ENCODE results near the gene SMPX.

Gene SMPX

DNA sequence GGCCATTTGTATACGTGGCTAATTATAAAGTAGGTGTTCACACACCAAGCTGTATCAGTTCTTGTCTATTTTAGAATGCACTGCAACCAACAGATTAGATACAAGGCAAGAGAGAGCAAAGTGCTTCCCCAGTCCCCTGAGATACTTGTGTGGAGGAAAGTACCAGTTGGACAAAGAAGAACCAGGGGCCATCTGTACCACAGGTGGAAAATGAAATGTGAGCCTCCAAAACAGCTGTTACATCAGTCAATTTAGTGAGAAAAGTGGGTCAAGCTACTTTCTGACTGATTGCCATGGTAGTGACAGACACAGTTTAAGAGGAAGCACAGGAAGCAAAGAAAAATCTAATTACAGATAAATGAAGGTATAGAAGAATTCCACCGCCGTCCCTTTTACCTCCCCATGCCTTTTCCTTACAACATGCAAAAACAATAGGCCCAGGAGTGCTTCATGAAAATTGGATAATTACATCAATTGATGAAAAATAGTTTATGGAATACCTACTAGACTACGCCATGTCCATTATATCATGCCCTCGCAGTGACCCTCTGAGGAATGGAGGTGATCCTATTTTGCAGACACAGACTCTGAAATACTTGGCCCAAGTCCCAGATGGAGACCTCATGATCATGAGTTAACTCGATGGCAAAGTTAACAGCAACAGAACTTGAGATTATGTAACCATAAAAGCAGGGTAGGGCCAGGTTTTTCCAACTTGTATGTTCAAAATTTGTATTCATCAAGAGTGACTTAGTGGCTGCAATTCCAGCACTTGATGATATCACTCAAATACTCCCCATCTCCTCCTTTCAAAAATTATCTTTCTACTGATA is 15.8 kb downstream of the SMPX start:
- DNase-seq: no peak

DNA sequence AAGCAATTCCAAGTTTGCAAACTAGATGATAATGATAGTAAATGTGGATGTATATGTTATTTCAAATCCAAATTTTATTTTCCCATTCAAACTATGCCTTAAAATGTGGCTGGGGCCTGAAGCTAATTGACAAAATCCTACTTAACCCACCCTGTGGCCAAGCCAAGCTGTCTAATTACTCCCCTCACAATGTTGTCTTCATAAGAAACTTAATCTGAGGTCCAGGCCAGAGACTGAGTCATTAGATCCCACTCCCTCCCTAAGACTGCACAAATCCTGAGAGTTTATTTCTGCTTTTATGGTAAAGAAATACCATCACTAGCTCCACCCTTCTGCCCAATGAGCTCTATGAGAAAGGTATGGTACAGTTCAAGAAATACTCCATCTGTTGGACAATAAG is 16.6 kb downstream of the SMPX start:
- no peak for DNase-seq

DNA sequence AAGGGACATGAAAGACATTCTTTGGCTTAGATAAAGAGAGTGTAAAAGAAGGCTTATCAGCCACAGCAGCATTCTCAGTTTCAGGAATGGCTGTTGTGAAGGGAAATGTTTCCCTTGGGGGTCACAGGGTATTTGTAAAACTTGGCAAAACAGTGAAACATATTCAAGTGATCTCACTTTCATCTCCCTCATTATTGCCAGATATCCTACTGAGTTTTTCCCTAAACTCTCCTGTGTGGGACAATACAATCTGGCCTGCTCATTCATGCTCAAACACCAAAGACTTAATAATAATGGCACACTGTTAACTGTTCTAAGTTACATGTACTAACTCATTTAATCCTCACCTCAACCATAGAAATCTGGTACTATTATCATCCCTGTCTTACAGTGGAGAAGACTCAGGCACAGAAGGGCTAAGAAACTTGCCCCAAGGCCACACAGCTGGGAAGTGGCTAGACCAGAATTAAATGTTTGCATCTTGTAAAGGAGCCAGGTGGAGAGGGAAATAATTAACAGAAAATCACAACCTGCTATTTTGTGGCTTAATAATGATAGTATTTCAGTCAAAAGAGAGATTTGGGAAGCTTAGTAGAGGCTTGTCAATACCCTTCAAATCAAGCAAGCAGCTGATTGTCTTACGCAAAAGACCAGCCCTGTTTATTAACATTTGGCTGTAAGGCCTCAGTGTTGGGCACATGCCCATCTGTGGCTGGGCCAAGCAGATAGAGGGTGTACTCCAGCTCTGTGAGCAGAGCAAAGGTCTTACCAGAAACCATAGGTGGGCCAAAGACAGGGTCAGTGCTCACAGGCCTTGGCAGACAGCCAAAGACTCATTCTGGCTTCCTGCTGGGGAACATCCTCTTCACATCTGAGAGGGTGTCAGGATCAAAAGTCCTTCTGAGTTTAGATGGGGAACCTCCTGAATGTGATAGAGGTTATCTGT is 17.3 kb downstream of the SMPX start:
- DNase-seq: no peak

DNA sequence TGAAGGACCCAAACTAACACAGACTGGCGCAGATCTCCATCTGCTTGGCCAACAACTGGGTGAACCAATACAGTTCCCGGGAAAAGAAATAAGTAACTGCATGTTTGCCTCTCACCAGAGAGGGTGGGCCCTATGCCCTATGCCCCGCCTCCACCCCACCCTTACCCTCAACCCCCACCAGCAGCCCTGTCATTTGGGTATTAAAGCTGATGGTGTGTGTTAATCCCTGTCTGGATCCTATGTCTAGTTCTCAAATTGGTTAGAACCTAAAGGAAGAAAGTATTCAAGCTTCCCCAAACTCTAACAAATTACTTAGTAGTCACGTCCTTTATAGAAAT is 19.0 kb downstream of the SMPX start:
- no peak for DNase-seq

DNA sequence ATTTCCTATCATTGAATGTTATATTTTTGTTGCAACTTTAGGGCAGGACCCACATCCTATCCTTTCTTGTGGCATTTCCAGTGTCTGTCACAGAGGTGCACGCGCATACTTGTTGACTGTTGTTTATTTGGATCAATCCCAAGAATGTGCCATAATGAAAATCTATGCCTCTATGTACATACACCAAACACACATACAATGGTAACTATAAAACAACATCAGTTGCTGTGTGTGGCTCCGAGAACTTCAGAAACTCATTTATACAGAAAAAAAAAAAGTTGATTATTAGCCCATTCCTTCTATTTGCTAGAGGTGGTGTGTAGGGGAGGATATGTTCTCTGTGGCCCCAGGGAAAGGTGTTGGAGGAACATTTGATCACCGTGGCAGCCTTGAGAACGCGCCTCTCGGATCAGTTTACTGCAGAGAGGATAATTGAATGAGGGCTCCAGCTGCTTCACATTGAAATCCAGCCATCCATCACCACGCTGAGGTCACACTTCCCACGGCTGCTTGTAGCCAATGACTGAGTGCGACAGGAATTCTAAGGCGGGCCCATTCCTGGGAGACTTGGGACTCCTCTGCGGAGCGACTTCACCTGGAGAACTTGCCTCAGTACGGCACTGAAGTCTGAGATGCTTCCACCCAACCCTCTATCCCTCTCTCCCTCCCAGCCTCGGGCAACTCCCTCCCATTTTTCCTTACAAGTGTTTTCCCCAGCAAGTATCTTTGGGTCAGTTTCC is 19.5 kb downstream of the SMPX start:
- DNase-seq: peak; percentile 25

DNA sequence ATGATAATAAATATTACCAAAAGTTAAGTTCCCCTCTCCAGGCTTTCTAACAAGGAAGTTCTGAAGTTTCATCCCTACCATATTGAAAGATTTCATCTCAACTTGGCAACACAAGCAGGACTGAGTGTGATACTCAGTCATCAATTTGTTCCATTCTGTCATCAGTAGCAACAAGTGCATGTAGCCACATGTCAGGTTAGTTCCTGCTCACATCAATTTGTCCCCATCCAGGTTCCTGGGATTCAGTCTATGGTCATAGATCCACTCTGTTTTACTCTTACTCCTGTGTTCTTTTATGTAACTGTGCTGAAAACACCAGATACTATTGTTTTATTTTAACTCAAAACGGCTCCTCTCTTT is 22.2 kb downstream of the SMPX start:
- DNase-seq: no peak

DNA sequence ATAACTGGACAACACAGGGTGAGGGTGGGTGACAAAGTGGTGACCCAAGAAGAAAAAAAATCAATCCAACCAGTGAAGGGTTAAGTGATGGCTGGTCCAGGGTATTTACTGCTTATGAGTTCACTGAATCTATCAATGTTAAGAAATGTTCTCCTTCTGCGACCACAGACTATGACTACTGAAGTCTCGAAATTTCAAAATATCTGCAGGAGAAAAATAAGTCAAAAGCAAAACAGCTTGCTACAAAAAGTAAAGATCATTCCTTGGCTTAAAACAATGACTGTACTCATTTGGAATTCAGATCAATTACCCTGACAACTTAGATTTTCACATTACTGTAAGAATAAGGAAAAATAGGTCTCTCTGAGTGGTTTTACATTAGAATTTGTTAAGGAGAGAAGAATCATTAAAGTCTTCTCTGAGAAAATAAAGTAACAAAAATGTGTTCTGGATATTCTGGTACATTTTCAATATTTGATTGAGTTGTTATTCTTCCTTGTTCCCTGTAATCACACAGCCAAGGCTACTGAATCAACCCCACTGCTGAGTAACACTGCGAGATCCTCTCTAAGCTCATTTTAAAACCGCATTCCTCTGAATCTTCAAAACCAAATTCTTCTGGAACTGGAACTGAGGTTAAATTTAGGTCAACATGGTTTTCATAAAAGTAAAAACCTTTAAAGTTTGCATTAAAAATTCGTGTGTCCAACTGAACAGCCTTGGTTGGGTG is 22.7 kb downstream of the SMPX start:
- DNase-seq: no peak

DNA sequence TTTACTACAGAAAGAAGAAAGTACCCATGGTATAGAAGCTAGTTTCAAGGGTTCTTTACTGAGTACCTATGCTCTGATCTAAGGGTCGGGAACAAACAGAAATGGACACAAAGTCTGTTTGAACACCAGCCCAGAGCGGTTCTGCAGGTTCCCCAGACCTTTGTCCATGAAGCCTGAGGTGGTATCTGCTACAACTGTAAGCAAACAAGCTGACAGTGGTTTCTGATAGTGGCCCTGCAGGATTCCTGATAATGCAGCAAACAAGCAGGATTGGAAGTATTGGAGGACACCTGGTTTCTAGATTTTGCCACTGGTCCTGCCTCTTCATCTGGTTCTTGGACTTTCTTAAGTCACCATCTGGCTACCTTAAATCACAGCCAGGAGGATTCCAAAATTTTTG is 23.7 kb downstream of the SMPX start:
- DNase-seq: no peak

DNA sequence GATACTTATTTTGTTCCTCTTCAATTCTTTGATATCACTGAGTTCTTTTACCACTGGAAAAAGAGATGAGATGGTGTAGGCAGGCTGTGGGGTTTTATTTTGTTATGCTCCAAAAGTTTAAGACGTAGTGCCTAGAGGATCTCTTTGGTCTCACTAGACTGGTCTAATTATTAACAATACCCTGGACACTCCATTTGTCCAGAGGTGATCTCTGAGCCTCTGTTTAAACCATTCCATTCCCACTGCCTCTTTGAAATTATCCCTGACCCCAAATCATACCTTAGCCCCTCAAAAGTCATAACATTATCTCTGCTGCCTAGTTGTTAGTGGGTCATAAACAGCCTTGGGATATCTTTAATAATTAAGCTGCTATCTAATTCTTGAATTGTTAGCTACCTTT is 24.2 kb downstream of the SMPX start:
- DNase-seq: no peak

DNA sequence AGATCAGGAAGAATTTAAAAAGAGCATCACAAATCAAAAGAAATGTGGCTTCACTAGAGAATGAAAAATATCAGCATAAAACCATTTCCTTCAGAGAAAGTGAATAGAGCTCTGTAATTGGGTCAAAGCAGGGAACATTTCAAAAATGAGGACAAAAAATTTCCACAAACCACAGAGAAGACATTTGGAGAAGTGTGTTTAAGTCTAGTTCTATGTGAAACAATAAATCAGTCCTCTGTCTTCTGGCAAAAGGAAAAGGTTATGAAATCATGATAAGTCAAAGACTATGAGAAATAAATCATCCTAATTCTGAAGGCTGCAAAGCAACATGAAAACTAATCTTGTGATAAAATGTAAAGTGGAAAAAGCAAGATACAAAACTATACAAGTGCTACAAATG is 27.9 kb downstream of the SMPX start:
- DNase-seq: no peak

DNA sequence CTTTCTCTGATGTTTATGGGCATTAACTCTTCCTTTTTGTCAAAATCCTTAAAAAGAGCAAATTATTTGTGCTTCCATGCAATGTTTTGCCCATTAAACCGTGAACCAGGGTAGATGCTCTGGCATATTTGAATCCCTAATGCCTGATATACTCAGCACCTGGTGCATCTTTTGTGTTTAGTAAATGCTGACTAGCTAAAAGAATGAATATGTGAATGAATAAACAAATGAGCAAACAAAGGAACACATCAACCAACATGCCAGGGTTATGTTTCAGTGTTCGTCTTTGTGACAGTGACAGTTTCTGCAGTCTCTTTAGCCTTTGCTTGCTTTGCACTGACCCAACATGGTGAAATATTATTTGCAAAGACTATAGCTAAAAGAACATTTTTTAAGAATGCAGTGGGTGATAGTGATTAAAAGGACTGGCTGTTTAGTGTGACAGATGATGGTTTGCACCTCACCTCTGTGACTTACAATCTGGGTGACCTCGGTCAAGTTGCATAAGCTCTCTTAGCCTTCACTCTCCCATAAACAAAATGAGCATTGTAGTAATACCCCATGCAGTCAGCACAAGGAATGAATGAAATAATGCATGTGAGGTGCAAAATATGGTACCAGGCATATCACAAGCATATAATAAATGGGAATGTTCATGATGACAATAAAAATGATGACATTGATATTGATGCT is 29.5 kb downstream of the SMPX start:
- DNase-seq: no peak

DNA sequence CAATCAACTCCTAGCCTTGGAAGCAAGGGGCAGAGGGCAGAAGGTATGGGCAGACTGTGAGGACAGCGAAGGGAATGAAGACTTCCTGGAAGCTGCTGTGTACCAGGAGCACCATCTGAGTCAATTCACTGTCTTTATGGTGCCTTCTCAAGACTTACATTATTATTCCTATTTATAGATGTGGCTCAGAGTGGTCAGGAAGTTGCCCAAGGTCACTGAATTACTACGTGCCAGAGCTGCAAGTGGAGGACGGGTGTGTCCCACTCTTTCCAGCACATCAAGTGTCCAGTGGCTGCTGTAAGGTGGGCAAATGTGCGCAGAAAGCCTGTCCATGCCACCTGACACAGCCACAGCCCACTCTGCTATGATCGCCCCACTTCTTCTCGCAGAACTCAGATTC is 32.0 kb downstream of the SMPX start:
- no peak for DNase-seq

DNA sequence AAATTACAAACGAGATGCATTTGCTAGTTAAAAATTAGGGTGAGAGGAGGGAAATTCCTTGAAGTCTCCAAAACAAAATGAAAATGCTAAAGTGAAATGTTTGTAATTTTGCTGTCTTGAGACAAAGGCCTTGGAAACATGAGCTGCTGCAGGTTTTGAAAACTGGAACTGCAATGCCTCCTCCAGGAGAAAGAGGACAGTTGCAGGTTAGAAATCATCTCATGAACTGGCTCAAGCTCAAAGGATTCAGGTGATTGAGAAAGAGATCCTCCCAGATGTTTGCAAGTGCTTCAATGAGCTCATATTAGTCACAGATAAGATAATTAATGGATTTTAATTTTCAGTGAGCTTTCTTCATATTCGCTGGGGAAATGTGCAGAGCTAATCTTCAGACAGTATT is 32.4 kb downstream of the SMPX start:
- DNase-seq: peak; percentile 29

DNA sequence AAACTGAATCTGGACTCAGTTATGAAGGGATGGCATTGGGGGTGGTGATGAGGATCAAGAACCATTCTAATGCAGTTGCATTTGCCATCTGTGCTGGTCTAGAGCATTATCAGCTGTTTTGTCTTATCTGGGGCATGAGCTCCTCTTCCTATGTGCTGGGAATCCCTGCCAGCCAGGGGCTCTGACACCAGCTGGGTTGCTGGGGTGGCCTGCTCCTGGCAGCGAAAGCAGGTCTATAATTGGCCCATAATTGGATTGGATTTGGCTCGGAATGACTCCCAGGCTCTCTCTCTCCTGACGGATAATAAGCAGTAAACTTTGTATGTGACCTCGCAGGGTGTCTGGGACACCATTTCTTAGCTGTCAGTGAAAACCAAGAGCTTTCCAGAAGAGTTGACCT is 34.1 kb downstream of the SMPX start:
- peak; percentile 28 for DNase-seq

DNA sequence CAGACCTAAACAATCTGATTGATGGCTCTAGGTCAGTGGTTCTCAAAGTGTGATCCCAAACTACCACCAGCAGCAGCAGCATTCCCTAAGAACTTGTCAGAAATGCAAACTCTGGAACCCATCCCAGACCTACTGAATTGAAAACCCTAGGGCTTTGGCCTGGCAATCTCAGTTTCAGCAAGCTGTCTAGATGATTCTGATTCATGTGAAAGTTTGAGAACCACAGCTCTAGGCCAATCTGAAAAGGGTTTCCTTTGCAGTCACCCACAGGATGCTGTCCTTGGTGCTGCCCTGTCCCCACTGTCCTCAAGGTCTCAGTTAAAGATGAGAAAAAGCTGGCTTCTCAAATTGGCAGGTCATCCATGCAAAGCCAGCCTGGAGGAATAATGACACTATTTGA is 34.8 kb downstream of the SMPX start:
- no peak for DNase-seq

DNA sequence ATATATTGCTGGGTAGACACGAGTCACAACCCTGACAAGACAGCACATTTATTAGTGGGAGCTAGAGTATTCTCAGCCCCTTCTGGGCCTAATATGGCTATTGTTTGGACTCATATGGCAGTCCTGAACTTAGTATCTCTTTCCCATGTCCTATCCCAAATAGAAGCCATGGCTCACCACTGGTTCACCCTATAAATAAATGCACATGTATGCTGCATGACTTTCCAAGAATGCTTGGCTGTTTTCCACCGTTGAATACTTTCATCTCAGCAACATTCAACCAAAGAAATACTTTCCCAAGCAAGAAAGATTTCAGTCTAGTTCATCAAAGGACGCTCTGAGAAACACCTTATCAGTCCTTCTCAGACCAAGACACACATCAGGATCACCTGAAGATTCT is 36.7 kb downstream of the SMPX start:
- DNase-seq: no peak

DNA sequence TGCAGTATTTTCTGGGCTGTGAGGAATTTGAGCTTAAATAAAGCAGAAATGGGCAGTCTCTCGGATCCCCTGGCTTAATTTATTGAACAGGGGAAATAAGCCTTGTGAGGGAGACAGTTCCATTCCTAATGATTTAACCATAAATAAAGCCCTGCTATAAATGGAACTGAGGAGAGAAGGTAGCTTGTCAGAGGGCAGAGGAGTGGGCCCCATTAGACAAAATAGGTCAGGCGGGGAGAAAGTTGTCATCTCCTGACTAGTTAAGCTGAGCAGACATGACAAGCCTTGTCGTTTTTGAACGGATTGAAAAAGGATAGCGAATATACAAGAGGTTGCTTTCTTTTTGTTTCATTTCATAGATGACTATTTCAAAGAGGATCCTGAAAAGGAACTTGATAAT is 39.3 kb downstream of the SMPX start:
- no peak for DNase-seq

DNA sequence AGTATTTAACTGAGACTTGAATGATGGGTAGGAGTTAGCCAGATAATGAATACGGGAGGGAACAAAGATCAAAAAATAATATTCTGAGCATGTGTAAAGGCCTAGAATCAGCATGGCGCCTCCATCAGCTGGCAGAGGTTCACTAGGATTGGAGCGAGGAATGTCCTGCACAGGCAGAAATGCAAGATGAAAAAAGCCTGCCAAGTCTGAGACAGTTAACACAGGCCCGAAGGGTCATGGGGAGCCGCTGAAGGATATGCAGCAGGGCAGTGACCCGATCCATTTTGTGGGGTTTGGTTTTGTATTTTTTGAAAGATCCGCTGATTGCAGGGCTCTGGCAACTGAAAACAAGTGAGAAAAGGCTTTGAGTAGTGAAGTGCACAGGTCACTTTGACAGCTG is 40.1 kb downstream of the SMPX start:
- no peak for DNase-seq

DNA sequence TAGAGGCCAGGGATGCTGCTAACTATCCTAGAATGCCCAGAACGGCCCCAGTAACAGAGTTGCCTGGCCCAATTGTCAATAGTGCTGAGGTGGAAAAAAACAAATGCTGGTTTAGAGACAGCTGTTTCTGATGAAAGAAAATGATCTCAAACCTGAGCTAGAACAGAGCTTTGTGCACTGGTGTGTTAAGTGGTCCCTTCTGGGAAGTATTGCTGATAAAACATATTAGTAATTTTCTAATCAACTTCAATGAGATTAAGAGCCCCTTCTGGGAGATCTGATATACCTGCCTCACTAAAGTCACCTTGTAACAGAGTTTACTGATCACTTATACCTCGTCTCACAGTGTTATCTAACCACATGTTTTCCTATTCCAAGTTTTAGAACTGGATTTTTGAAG is 42.1 kb downstream of the SMPX start:
- DNase-seq: no peak

DNA sequence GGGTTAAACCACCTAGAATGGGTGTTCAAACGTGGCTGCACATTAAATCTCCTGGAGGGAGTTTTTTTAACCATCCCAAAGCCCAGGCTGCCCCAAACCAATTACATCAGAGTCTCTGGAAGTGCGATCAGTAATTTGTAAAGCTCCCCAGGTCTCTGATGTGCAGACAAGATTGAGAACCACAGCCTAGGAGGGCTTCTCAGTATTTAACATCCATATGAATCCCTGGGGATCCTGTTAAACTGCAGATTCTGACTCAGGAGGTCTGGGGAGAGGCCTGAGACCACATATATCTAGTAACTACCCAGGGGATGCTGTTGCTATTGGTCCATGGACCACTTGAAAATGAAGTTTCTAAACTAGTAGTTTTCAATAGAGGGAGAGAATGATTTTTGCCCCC is 42.6 kb downstream of the SMPX start:
- DNase-seq: no peak

DNA sequence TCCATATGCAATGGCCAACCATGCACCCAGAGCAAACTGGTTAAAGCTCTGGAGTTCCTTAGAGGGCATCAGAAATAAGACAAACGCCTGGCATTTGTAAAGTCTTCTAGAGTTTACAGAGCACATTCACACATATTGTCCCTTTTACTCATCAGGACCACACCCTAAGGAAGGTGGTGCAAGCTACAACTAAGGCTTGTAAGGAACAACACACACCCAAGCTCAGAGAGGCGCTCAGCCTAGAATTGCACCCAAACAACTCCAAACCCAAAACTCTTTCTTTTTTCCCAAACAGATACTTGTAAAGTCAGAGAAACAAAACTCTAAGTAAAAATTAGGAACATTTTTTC is 46.1 kb downstream of the SMPX start:
- DNase-seq: no peak

DNA sequence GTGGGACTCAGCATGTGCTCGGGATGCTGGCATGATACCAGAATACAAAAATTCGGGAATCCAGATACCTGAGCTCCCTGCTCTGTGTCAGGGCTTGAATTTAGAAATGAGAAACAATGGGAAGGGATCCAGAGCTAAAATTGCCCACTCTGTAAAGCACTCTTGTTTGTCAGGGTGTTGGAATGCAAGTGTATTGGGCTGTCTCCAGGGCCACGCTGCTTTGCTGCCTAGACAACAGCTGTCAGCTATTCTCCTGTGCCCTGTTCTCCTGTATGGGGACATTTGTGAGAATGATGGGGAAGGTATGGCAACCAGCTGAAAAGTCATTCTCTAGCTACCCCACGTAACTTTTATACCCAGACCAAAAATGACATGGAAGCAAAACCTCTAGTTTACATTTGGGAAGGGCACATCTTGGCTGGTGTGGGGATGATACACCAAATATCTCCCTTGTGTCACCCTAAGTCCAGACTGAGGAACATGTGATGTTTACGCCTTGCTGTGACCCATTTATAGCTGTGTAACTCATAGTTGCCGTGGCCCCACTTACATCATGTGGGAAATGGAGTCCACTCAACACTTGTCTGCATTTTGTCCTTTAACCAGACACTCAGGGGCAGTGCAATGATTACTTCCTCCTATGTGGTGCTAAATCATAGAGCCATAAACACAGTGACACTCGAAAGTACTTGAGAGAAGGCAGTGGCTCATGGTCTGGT is 46.6 kb downstream of the SMPX start:
- DNase-seq: no peak

Measured in NCI-H1105 (cell line).